GM19099 (cell line): ENCODE data around the gene TNFRSF21.

Source experiments
- POLR2A ChIP-seq: IDR thresholded peaks from 3 replicates; pipeline ENCODE4 v1.6.1; 2011; ENCODE audit warnings: low read depth; ENCODE audit not compliant: insufficient read length; ENCODE audit errors: extremely low read depth

The TNFRSF21 gene, protein sequence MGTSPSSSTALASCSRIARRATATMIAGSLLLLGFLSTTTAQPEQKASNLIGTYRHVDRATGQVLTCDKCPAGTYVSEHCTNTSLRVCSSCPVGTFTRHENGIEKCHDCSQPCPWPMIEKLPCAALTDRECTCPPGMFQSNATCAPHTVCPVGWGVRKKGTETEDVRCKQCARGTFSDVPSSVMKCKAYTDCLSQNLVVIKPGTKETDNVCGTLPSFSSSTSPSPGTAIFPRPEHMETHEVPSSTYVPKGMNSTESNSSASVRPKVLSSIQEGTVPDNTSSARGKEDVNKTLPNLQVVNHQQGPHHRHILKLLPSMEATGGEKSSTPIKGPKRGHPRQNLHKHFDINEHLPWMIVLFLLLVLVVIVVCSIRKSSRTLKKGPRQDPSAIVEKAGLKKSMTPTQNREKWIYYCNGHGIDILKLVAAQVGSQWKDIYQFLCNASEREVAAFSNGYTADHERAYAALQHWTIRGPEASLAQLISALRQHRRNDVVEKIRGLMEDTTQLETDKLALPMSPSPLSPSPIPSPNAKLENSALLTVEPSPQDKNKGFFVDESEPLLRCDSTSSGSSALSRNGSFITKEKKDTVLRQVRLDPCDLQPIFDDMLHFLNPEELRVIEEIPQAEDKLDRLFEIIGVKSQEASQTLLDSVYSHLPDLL

GRCh38 chr6:47309291-47310130 is at the start of gene TNFRSF21:
TNFRSF21 (minus strand) TSS chr6:47309905; CDS start chr6:47309511, 394 bp downstream.
- TF ChIP-seq POLR2A = peak; percentile 74

- TF ChIP-seq POLR2A = no peak
Observed at GRCh38 chr6:47358440-47359225, 48.9 kb upstream of the TNFRSF21 start.

DNA sequence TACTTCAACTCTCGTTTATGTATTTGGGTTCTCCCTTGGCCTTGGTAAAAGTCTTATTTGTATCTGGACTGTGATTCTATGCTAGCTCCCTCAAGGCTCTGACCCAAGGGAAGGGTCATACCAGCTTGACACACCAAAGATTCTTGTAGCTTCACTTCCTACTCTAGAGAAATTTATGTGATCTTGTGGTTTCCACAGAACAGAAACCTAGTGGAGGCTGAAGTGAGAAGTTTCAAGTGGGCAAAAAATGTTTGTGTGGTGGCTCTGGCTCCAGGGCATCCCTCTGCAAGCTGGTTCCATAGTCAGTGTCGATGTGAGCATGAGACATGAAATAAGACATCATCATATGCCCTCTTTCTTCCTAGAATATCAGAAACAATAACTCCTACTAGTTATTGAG is 48.1 kb upstream of the TNFRSF21 start:
- TF ChIP-seq POLR2A = no peak

DNA sequence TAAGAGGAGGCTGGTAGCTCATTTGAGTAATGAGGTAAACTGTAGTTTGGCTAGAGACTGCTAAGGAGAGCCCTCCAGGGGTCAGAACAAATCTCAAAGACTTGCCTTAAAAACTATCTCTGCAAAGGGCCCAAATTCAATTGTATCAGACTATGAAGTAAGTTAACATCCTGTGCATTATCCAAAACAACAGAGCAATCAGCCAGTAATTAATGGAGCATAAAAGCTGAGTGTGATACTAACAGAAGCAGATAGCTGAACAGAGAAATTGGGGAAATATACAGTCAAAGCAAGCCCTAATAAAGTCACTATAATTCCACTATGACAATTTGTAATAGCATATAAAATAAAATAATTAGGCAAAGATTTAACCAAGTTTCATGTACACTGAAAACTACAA is 45.8 kb upstream of the TNFRSF21 start:
- no peak for TF ChIP-seq POLR2A

DNA sequence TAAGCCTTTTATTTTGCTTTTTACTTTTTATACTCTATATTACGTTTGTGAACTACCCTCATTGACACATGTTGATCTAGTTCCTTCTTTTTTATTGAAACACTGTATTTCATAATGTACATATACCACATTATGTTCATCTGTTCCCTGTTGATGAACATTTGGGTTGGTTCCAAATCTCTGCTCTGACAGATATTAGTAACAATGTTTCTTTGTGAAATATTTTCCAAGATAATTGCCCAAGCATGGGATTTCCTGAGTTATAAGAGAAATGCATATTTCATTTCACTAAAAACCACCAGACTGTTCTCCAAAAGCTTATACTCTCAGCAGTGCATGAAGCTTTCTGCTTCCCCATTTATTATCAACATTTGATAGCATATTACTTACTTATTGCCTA is 44.2 kb upstream of the TNFRSF21 start:
- no peak for TF ChIP-seq POLR2A

DNA sequence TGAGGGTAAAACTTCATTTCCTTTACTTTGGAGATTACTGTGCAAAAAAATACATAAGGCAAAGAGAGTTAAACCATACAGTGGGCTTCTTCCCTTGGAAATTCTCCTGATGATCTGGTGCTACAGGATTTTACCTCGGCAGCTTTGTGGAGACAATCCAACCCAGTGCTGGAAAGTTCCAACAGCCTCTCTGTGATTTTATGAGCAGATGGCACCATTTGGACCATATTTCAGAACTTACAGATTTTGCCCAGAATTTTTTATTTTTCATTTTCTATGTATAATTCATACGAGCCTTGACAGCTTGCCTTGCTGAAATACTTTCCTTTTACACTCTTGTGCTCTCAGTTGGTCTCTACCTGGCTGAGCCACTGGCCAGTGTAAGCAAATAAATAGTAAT is 43.3 kb upstream of the TNFRSF21 start:
- no peak for TF ChIP-seq POLR2A

DNA sequence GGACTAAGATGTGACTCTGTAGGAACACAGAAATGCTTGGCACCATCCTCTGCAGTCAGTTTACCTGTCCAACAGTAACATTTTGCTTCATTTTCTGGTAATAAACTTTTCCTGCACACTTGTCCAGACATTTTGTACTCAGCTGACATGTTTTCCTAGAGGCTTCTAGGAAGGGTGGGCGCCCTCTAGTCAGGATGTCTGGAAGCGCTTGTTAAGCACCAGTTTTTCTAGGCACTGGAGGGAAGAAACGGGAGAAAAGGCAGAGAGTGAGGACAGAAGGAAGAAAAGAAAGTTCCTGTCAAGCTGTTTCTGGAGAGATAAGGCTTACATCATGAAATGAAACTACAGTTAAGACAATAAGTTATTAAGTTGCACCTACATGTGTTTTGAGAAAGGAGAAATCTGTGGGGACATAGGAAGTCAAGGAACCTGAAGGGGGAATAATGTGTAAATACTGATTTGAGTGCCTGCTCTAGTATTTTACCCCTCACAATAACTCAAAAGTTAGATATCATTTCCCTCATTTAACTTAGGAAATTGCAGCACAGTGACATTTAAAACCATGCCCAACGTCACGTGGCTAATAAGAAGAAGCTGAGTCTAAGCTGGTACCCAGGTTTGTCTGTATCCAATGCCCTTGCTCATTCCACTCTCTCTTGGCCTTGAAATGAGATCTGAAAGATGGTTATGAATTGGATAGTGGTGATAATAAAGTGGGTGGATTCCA is 42.7 kb upstream of the TNFRSF21 start:
- TF ChIP-seq POLR2A = no peak

GRCh38 chr6:47351621-47352020 is 41.9 kb upstream of the TNFRSF21 start:
- TF ChIP-seq POLR2A = no peak

- TF ChIP-seq POLR2A = no peak
Observed at GRCh38 chr6:47349931-47350330, 40.2 kb upstream of the TNFRSF21 start.

DNA sequence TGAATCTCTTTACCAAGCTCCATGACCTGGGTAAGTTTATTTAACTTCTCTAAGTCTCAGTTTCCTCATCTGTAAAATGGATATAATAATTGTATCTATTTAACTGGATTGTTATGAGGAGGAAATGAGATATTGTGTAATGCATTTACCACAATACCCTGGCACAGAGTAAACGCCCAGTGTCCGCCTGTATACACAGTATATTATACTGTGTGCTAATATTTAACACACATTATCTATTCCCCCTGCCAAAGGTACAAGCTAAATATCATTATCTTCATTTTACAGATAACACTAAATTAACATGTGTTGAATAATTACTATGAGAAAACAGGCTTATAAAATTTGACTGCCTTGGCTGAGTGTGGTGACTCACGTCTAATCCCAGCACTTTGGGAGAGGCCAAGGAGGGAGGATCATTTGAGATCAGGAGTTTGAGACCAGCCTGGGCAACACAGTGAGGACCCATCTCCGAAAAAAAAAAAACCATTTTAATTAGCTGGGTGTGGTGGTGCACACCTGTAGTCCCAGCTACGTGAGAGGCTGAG is 38.7 kb upstream of the TNFRSF21 start:
- TF ChIP-seq POLR2A = no peak

- no peak for TF ChIP-seq POLR2A
Observed at GRCh38 chr6:47345761-47346160, 36.1 kb upstream of the TNFRSF21 start.

- TF ChIP-seq POLR2A = no peak
Observed at GRCh38 chr6:47344022-47344421, 34.3 kb upstream of the TNFRSF21 start.

DNA sequence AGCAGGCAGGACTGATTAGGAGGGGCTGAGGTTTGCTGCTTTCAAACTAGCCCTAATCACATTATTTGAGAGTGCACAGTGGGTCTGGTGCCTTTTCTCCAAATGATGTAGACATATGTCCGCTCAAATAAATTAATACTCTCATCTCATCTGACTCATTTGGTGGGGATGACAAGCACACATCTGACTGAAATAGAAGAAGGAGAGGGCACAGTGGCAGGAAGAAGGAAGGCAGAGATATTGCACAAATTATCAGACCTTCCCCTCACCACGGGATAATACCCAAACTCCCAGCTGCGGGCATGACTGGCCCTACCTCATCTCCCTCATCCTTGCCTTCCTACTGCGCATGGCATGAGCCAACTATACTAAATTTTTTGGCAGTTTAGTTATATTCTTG is 33.9 kb upstream of the TNFRSF21 start:
- no peak for TF ChIP-seq POLR2A

GRCh38 chr6:47342824-47343223 is 33.1 kb upstream of the TNFRSF21 start:
- TF ChIP-seq POLR2A = no peak
